ENCODE data around the gene GRIK3. TPM values are rescaled to one million over a fixed set of nuclear protein-coding genes. Genes with fewer than 3 reads are reported as not detected.

GRIK3 gene
- total and polyA plus RNA-seq, 2 of the 8 experiments (the other 6 are each of a cell fraction or from before 2014, with no cell fraction given) = 2.1 to 3.4 TPM

DNA sequence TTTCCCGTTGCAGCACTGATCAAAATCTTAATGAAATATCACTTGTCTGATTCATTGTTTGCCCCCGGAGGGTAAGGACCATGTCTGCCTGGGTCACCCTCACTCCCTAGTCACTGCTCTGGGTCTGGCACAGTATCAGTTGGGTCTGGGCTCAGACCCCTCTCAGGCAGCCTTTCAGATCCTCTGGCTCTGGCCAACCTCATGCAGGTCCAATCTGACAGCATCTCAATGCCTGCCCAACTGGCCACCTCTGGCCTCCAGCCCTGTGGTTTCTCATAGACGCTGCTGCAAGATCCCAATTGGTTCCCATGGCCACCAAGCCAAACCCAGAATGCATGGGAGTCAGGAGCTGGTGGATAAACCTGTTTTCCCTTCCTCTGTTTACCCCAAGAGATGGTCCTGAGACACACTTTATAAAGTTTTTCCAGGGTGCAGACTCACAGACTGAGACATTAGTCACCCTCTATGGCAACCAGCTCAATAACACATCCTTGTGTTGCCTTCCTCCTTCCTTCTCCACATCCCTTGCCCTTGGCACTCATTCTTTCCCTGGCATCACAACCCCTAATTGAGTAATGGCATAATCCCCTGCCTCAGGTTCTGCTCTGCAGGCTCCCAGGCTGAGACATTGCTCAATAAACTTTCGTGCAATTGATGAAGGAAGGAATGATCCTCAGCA, 199.2 kb downstream of the GRIK3 start (continued):
- TF ChIP-seq, protein P1, sequence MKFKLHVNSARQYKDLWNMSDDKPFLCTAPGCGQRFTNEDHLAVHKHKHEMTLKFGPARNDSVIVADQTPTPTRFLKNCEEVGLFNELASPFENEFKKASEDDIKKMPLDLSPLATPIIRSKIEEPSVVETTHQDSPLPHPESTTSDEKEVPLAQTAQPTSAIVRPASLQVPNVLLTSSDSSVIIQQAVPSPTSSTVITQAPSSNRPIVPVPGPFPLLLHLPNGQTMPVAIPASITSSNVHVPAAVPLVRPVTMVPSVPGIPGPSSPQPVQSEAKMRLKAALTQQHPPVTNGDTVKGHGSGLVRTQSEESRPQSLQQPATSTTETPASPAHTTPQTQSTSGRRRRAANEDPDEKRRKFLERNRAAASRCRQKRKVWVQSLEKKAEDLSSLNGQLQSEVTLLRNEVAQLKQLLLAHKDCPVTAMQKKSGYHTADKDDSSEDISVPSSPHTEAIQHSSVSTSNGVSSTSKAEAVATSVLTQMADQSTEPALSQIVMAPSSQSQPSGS (IDR thresholded peaks at IDR 0.05; ENCODE audit: low read length) = no peak
- no peak for TF ChIP-seq CEBPB (IDR thresholded peaks at IDR 0.05; ENCODE audit: low read depth, low read length)
- TF ChIP-seq TEAD4 (IDR thresholded peaks at IDR 0.05; ENCODE audit: low read depth, low read length) = no peak
- TF ChIP-seq, protein P2, sequence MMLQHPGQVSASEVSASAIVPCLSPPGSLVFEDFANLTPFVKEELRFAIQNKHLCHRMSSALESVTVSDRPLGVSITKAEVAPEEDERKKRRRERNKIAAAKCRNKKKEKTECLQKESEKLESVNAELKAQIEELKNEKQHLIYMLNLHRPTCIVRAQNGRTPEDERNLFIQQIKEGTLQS (IDR thresholded peaks at IDR 0.05; ENCODE audit: insufficient read depth, low read depth, low read length) = no peak
